Tibial artery (tissue), 4 donors: Measurements from ENCODE around the gene ANKMY2.
"Not testable (repeated sequence)": the region's sequence is repeated elsewhere in the genome, so short reads cannot be mapped to it uniquely, and the experiment has no call there.

Experiments
- DNase-seq, 2 donors: peaks; one replicate each; pipeline ENCODE4 v3.0.0-alpha.2; 2019
- H3K27ac ChIP-seq, 2 donors: fragments of 200-600 bp; sonication (generic) in 1 of 2; 1 replicate in 1 of 2; 2 replicates in 1 of 2; pipeline ENCODE4 v1.5.1; 2018 to 2019; ENCODE audit warnings: mild to moderate bottlenecking in 1 of 2
- H3K27me3 ChIP-seq, 2 donors: fragments of 200-600 bp; sonication (generic) in 1 of 2; one replicate each; pipeline versions ENCODE4 v1.5.1 to v1.6.0; 2016 to 2019
- H3K36me3 ChIP-seq, 3 donors: fragments of 200-600 bp; sonication (generic) in 2 of 3; one replicate each; pipeline ENCODE4 v1.5.1; 2016 to 2019; ENCODE audit warnings: mild to moderate bottlenecking in 2 of 3
- H3K4me1 ChIP-seq, 4 donors: fragments of 200-600 bp; sonication (generic) in 2 of 4; 1 replicate in 3 of 4; 2 replicates in 1 of 4; pipeline ENCODE4 v1.5.1; 2016 to 2019
- H3K4me3 ChIP-seq, 2 donors: fragments of 200-600 bp; sonication (generic) in 1 of 2; 1 replicate in 1 of 2; 2 replicates in 1 of 2; pipeline ENCODE4 v1.5.1; 2018 to 2019; ENCODE audit warnings: mild to moderate bottlenecking in 2 of 2
- H3K9me3 ChIP-seq, 3 donors: fragments of 200-600 bp; sonication (generic) in 1 of 3; one replicate each; pipeline ENCODE4 v1.5.1; 2016 to 2019
- CTCF ChIP-seq, 2 experiments: fragments of 200-600 bp in 1 of 2; fragments of 450-650 bp in 1 of 2; IDR thresholded peaks; one replicate each; pipeline ENCODE4 v1.5.1; 2017 to 2019; ENCODE audit warnings: antibody characterized with exemption in 2 of 2, mild to moderate bottlenecking in 1 of 2, moderate library complexity in 1 of 2
- intact Hi-C: fragments of 100-400 bp; cut with DNase I; formaldehyde crosslinking; loops from one replicate; pipeline ENCODE4 v1.15.0; 2023; ENCODE audit warnings: low total_unique reads

ANKMY2 gene

GRCh38 chr7:16685535-16685934, 40.0 kb upstream of the ANKMY2 start:
- TF ChIP-seq CTCF (IDR thresholded peaks at IDR 0.05), result no peak
- DNase-seq, result no peak
- intact Hi-C loops, result no loop called here
- H3K4me3 ChIP-seq, result no peak overlapping the region
- no peaks in the 10 kb centered on the region for H3K4me1 ChIP-seq
- no peaks in the 10 kb centered on the region for H3K9me3 ChIP-seq
- H3K27ac ChIP-seq, result no peak overlapping the region
- H3K36me3 ChIP-seq, result peaks cover 38 to 50% (median 41%) of the 10 kb centered on the region in 3 donors
- H3K27me3 ChIP-seq, result no peaks in the 10 kb centered on the region

- Histone ChIP-seq H3K27me3 (no peaks in the 10 kb centered on the region), H3K4me3 (no peak overlapping the region), H3K36me3 (peaks cover 32 to 44% (median 35%) of the 10 kb centered on the region in 3 donors), H3K27ac (no peak overlapping the region), H3K4me1 (no peaks in the 10 kb centered on the region), H3K9me3 (no peaks in the 10 kb centered on the region)
- no peak for TF ChIP-seq CTCF (IDR thresholded peaks at IDR 0.05)
- no peak for DNase-seq
- intact Hi-C loops, result no loop called here
Observed at GRCh38 chr7:16684935-16685334, 39.4 kb upstream of the ANKMY2 start.

GRCh38 chr7:16678645-16679566, 33.4 kb upstream of the ANKMY2 start:
- H3K9me3 ChIP-seq, H3K4me1 ChIP-seq, H3K4me3 ChIP-seq, H3K27ac ChIP-seq, intact Hi-C loops, DNase-seq, H3K27me3 ChIP-seq: not testable (repeated sequence)
- peaks cover 34 to 48% (median 44%) of the 10 kb centered on the region in 3 donors for H3K36me3 ChIP-seq

- no peak for TF ChIP-seq CTCF (IDR thresholded peaks at IDR 0.05)
- no peaks in the 10 kb centered on the region for H3K27me3 ChIP-seq
- H3K27ac ChIP-seq, result no peak overlapping the region
- intact Hi-C loops, result no loop called here
- H3K4me1 ChIP-seq, result no peaks in the 10 kb centered on the region
- H3K9me3 ChIP-seq, result no peaks in the 10 kb centered on the region
- H3K36me3 ChIP-seq, result peaks cover 26 to 40% (median 35%) of the 10 kb centered on the region in 3 donors
- no peak for DNase-seq
- H3K4me3 ChIP-seq, result no peak overlapping the region
Observed at GRCh38 chr7:16677978-16678494, 32.5 kb upstream of the ANKMY2 start.

- no peaks in the 10 kb centered on the region for H3K4me1 ChIP-seq
- no peak for DNase-seq
- no peaks in the 10 kb centered on the region for H3K27me3 ChIP-seq
- no peak overlapping the region for H3K4me3 ChIP-seq
- H3K9me3 ChIP-seq, result no peaks in the 10 kb centered on the region
- TF ChIP-seq CTCF (IDR thresholded peaks at IDR 0.05), result no peak
- peaks cover 12 to 20% (median 17%) of the 10 kb centered on the region in 3 donors for H3K36me3 ChIP-seq
- no peak overlapping the region for H3K27ac ChIP-seq
- intact Hi-C loops, result no loop called here
Observed at GRCh38 chr7:16675277-16675676, 29.7 kb upstream of the ANKMY2 start.

- TF ChIP-seq CTCF (IDR thresholded peaks at IDR 0.05), result no peak
- Histone ChIP-seq H3K4me3 (no peak overlapping the region), H3K36me3 (peaks cover 9 to 23% (median 22%) of the 10 kb centered on the region in 3 donors), H3K27ac (no peak overlapping the region), H3K27me3 (no peaks in the 10 kb centered on the region), H3K4me1 (peaks cover 0 to 5% (median 0%) of the 10 kb centered on the region in 4 donors), H3K9me3 (no peaks in the 10 kb centered on the region)
- intact Hi-C loops, result no loop called here
- no peak for DNase-seq
Observed at GRCh38 chr7:16671811-16672210, 26.3 kb upstream of the ANKMY2 start.
